NT2/D1 (cell line): ENCODE measurements around the gene BBS9.

Experiments
- DNase-seq: peaks from one replicate; pipeline ENCODE4 v3.0.0-alpha.2; 2011; ENCODE audit warnings: low read depth, low spot score
- H3K27me3 ChIP-seq: 2 replicates; pipeline ENCODE4 v1.6.0; 2011; ENCODE audit warnings: mild to moderate bottlenecking; ENCODE audit not compliant: insufficient read length, insufficient read depth
- H3K36me3 ChIP-seq: 2 replicates; pipeline ENCODE4 v1.6.1; 2011; ENCODE audit warnings: mild to moderate bottlenecking, low read length, mixed read lengths; ENCODE audit not compliant: insufficient read depth, insufficient read length
- H3K4me1 ChIP-seq: 2 replicates; pipeline ENCODE4 v1.5.1; 2011; ENCODE audit not compliant: insufficient read depth, insufficient read length
- H3K4me3 ChIP-seq: 2 replicates; pipeline ENCODE4 v1.5.1; 2011; ENCODE audit warnings: low read depth; ENCODE audit not compliant: insufficient read length
- H3K9ac ChIP-seq: 2 replicates; pipeline ENCODE4 v1.6.0; 2011; ENCODE audit warnings: low read depth; ENCODE audit not compliant: insufficient read length
- H3K9me3 ChIP-seq: 2 replicates; pipeline ENCODE4 v1.5.1; 2011; ENCODE audit warnings: mild to moderate bottlenecking, low read length; ENCODE audit not compliant: insufficient read depth
- SUZ12 ChIP-seq: IDR thresholded peaks from 2 replicates; pipeline ENCODE4 v1.6.1; 2011; ENCODE audit not compliant: insufficient read length, insufficient read depth; ENCODE audit errors: extremely low read depth
- YY1 ChIP-seq: IDR thresholded peaks from 2 replicates; pipeline ENCODE4 v1.6.1; 2011; ENCODE audit not compliant: insufficient read length, insufficient read depth
- ZNF274 ChIP-seq: IDR thresholded peaks from 2 replicates; pipeline ENCODE4 v1.6.1; 2011; ENCODE audit warnings: mild to moderate bottlenecking, low read depth, low read length

Gene BBS9

DNA sequence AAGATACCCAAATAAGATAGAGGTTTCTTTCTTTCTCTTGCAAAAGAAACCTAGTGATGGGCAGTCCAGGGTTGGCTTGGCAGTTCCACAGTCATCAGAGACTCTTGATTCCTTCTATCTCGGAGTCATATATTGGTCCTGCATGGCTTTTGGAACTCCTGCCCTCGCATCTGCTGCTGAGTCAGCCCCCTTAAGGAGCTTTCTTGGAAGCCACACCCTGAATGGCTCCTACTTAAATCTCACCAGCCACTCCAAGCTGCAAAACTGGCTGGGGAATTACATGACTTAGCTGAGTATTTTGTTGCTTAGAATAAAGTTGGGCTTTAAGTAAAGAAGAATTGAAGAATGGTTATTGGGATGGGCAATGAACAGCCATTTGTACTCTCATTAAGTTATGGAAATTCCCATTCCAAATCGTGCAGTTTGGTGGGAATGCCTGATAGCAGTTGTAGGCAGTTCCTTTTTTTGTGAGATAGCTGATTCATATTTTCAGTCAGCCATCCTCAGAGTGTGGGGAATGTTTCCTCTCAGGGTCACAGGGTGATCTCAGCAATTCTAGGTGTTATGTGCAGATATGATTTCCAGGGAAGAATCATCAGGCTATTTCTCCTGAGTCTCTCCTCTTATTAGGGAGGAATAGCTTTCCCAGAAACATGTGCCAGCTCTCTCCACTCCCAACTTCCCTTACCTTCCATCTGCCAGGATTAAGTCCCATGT lies 209.9 kb downstream of the BBS9 start:
- H3K27me3 ChIP-seq = no peaks in the 10 kb centered on the region
- H3K36me3 ChIP-seq = no peaks in the 10 kb centered on the region
- TF ChIP-seq ZNF274 (no peak), SUZ12 (no peak), YY1 (no peak)
- no peaks in the 10 kb centered on the region for H3K9me3 ChIP-seq
- no peak overlapping the region for H3K4me3 ChIP-seq
- no peaks in the 10 kb centered on the region for H3K4me1 ChIP-seq
- H3K9ac ChIP-seq = no peak overlapping the region
- no peak for DNase-seq

DNA sequence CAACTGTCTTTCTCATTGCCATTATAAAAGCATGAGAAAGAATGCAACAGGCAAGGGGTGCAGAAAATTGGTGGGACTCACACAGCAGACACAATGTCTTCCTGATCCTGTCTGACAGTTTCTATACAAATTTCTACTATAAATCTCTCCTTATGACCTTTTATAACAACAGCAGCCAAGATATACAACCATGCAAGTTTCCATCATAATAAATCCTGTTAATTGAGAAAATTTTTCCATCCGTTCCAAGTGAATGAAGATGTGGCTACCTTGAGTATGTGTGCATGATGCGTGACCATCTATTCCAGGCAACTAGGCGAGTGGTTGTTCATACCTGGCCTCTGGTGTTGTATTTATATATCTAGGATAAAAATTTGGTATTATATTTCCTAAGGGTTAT lies 216.7 kb downstream of the BBS9 start:
- Histone ChIP-seq H3K36me3 (no peaks in the 10 kb centered on the region), H3K27me3 (no peaks in the 10 kb centered on the region), H3K4me1 (no peaks in the 10 kb centered on the region), H3K9ac (no peak overlapping the region), H3K4me3 (no peak overlapping the region), H3K9me3 (no peaks in the 10 kb centered on the region)
- TF ChIP-seq SUZ12 (no peak), ZNF274 (no peak), YY1 (no peak)
- no peak for DNase-seq

DNA sequence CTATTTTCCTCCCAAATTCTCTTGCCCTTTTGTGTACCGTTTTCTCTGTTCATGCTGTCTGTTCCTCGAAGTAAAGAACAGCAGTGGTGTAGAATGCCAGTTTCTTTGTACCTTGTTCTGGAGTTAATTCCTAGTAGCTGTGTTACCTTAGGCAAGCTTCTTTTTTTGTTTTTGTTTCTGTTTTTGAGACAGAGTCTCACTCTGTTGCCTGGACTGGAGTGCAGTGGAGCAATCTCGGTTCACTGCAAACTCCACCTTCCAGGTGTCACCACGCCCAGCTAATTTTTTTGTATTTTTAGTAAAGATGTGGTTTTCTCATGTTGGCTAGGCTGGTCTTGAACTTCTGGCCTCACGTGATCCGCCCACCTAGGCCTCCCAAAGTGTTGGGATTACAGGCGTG lies 221.2 kb downstream of the BBS9 start:
- no peak for DNase-seq
- H3K27me3 ChIP-seq = no peaks in the 10 kb centered on the region
- H3K36me3 ChIP-seq = no peaks in the 10 kb centered on the region
- no peak overlapping the region for H3K9ac ChIP-seq
- H3K4me3 ChIP-seq = no peak overlapping the region
- no peaks in the 10 kb centered on the region for H3K4me1 ChIP-seq
- TF ChIP-seq YY1 (no peak), ZNF274 (no peak), SUZ12 (no peak)
- no peaks in the 10 kb centered on the region for H3K9me3 ChIP-seq

DNA sequence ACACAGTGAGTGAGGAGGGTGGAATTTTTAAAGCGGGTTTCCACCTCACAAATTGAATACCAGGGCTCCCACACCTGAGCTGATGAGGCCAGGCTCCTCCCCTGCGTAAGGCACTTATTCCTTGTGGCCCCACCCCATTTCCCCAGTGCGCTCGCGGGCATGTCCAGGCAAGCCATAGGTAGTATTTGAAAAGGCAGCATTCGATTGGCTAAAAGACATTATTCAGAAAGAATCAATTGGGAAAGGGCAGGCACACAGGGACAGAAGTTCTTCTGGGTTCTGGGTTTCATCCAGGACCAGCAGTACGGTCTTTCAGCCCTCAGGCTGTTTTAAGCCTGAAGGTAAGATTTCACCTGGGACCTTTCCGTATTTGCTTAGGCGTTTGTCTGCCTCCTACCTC lies 222.3 kb downstream of the BBS9 start:
- Histone ChIP-seq H3K4me3 (no peak overlapping the region), H3K9ac (no peak overlapping the region)
- DNase-seq = no peak

DNA sequence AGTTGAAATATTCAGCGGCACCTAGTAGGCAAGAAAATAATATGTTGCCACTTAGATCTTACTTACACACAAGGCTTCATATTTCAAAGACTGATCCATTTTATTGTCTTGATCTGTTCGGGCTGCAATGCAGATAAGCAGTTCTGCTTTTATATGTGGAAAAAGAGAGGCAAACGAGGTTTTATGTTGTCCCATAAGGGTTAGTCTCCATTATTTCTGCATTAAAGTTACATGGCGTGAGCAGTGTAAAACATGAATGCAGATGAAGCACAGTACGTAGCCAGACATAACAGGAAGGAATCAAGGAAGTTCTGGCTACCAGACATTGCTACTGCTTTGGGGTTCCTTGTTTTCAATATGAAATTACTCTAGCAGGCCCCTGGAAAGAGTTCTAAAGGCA lies 224.8 kb downstream of the BBS9 start:
- Histone ChIP-seq H3K4me1 (no peaks in the 10 kb centered on the region), H3K4me3 (no peak overlapping the region), H3K9ac (no peak overlapping the region), H3K36me3 (no peaks in the 10 kb centered on the region), H3K27me3 (no peaks in the 10 kb centered on the region), H3K9me3 (no peaks in the 10 kb centered on the region)
- TF ChIP-seq YY1 (no peak), ZNF274 (no peak), SUZ12 (no peak)
- no peak for DNase-seq

More for the DNA sequence above, 222.3 kb downstream of the BBS9 start:
- no peak for TF ChIP-seq ZNF274
- TF ChIP-seq YY1 = no peak
- TF ChIP-seq SUZ12 = no peak
- no peaks in the 10 kb centered on the region for H3K4me1 ChIP-seq
- no peaks in the 10 kb centered on the region for H3K36me3 ChIP-seq
- H3K9me3 ChIP-seq = no peaks in the 10 kb centered on the region
- no peaks in the 10 kb centered on the region for H3K27me3 ChIP-seq

DNA sequence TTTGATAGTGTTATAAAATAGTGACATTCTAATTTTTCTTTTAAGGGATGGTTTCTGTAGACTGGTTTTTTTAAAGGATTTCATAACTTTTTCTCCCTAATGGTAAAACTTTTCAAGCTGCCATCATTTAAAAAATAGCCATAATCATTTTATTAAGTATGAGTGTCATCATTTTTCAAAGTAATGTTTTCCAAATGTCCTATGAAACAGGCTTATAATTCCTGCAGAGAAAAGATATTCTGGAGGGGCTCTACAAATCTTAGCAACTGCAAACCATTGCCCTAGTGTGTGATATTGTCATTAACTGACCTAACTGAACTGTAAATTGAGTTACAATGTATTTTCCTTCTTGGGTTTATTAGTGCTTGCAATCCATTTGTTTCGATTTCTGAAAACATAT lies 226.0 kb downstream of the BBS9 start:
- H3K4me3 ChIP-seq = no peak overlapping the region

DNA sequence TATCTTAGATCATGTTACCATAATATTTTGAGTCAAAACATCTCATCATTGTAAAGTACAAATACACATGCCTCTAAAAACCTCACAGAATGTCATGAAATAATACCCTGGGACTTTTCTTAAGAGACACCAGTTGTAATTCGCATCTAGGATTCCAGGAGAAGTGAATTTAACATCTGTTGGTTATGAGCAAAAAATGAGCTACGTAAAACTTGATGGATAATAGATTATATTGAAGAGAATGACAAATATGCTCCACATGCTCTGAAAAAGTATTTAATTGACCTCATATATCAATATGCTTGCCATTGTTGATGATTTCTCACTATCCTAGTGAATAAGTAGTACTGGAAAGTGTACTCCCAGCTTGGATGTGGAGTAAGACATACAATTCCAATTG lies 227.0 kb downstream of the BBS9 start:
- Histone ChIP-seq H3K9me3 (no peaks in the 10 kb centered on the region), H3K9ac (no peak overlapping the region), H3K4me3 (no peak overlapping the region), H3K36me3 (no peaks in the 10 kb centered on the region), H3K4me1 (no peaks in the 10 kb centered on the region), H3K27me3 (no peaks in the 10 kb centered on the region)
- no peak for DNase-seq
- TF ChIP-seq SUZ12 = no peak
- no peak for TF ChIP-seq YY1
- no peak for TF ChIP-seq ZNF274

More for the DNA sequence above, 226.0 kb downstream of the BBS9 start:
- no peaks in the 10 kb centered on the region for H3K9me3 ChIP-seq
- no peaks in the 10 kb centered on the region for H3K27me3 ChIP-seq
- no peaks in the 10 kb centered on the region for H3K36me3 ChIP-seq
- H3K9ac ChIP-seq = no peak overlapping the region
- H3K4me1 ChIP-seq = no peaks in the 10 kb centered on the region
- no peak for TF ChIP-seq YY1
- no peak for TF ChIP-seq ZNF274
- no peak for TF ChIP-seq SUZ12
- DNase-seq = no peak

DNA sequence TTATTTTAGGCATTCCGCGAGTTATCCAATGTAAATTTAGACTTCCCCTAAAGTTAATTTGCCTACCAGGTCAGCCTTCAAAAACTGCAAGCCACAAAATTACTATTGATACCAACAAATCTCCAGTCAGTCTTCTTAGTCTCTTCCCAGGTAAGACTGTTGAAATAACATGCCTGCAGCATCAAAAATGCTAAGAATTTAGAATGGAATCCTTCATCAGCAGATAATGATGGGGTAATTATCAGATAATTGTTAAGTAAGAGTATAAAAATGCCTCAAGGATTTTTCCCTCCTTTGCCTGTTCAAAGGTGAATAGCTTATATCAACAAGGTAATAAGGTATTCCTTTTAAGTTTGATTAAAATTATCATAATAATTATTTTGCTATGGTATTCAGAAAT lies 228.5 kb downstream of the BBS9 start:
- no peak for DNase-seq
- Histone ChIP-seq H3K9me3 (no peaks in the 10 kb centered on the region), H3K27me3 (no peaks in the 10 kb centered on the region), H3K4me1 (no peaks in the 10 kb centered on the region), H3K36me3 (no peaks in the 10 kb centered on the region), H3K4me3 (no peak overlapping the region), H3K9ac (no peak overlapping the region)
- TF ChIP-seq YY1 (no peak), SUZ12 (no peak), ZNF274 (no peak)
